ENCODE data around the gene RDH5.

Gene RDH5

DNA sequence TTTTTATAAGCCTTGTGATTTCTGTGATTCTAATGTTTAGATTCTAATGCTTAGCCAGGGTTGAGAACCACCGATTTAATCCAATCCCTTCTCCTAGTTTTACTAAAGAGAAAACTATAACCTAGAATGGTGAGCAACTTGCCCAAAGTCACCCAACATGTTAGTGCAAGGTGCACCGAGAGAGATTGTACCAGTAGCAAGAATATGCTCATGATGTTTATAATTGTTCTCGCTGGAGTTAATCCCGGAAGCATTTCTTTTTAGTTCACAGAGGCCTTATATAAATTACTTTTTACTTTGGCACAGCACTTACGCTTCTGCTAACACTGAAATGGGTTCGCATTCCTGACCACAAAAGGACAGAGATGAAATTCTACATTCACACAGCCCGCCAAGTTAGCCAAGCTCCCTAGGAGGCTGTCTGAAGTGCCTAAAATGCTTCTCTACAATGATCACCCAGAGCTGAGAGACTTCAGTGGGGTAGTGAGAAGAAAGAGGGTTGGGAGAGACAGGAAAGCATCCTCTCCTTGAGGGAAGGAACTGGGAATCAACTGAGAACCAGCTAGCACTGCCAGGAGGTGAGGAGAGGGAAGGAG is 4.9 kb upstream of the RDH5 start:
- DNase-seq, result no peak

DNA sequence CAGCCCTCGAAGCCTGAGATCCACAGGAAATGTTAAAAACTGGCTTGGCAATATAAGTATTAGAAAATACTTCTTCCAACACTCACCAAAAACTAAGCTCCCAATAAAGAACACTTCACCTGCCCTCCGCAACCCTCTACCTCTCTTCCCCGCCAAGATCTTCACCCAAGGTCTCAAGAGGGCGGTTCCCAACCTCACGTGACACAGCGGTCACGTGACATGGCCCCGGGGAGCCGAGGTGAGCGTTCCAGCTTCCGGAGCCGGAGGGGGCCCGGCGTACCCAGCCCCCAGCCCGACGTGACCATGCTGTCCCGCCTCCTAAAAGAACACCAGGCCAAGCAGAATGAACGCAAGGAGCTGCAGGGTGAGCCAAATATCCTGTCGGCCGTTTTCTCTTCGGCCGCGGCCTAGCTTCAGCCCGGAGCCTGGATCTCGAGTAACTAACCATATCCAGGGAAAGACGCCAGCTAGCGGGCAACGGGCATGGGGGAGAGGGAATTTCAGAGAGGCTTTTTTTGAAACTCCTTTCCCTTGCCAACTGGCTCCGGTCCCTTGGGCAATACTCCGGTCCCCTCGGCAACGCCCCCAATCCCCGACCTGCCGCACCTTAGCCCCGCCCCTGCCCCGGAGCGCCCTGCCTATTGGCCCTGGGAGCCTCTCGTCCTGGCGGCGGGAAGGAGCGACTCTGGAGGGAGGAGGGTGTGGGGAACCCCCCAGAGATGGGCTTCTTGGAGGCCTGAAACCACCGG is 4.2 kb upstream of the RDH5 start, which contains the start of gene BLOC1S1:
TSS of gene BLOC1S1 (plus strand) at position 214 of the 749 bp plus-strand sequence. CDS start at position 220, 6 bp downstream.
- DNase-seq, result peak; percentile 97

DNA sequence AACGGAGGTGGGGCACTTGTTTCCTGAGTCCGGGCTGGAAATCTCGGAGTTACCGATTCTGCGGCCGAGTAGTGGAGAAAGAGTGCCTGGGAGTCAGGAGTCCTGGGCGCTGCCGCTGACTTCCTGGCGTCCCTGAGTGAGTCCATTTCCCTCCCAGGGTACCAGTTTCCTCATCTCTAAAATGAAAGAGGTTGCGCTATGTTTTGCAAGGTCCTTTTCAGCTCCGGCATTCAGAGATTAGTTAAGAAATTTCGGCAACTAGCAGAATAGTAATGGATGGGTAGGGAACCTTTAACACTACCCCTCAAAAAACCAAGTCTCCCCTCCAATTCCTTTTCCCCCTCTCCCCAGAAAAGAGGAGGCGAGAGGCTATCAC is 3.6 kb upstream of the RDH5 start:
- no peak for DNase-seq

DNA sequence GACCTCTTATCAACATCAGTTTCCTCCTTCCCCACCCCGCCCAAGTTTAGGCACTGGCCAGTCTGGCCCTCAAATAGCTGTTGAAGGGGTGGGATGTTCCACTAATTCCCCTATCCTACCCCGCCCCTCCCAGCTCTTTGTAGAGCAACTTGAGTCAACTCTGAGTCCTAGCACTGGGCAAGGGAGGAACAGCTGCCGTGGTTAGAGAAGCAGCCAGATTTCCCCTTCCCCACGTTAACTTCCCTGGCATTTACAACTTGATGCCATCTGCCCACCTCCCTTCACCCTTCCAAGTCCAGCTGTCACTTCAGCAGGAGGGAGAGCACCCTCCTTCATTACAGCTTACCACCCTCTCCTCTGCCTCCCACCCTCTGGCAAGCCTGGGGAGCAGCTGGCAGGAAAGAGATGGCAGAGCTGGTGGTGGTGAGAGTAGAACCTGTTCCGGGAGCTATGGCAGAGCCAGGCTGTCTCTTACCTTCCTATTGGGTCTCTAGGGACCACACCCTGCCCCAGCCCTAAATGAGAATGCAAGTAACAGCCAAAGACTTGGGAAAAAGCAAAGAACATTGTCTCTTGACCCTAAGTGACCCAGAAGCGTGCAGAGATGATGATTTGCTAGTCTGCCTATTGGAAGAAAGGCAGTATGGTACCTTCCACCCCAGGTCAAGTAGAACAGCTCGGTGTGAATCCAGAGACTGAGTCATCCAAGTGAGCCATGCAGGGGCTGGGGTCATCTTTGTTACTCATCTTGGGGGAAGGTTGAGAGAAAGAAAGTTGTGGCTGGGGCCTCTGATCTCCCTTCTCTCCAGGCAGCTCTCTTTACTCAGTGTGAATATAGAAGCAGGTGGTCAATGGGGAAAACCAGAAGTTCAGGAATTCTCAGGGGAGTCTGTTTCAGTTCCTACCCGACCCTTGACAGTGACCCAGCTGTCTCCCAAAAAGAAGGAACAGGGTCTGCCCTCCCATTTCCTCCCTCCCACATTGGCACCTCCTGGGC is 2.9 kb upstream of the RDH5 start:
- peak; percentile 72 for DNase-seq

DNA sequence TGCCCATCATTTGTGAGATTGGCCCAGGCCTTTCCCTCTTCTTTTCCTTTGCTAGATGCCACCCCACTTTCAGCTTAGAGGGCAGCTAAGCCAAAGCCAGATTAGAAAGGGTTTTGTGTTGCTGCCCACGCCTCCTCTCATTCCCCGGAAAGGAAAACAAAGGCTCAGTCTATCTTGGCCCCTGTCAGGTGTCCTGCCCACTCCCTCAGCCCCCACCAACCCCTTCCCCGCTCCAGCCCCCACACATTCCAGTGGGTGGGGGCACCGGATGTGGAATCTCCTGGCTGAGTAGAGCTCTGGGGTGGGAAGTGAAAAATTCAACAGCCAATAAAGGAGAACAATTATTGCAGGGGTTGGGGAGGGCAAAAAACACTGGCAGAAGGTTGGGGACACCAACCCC is 2.2 kb upstream of the RDH5 start:
- no peak for DNase-seq

DNA sequence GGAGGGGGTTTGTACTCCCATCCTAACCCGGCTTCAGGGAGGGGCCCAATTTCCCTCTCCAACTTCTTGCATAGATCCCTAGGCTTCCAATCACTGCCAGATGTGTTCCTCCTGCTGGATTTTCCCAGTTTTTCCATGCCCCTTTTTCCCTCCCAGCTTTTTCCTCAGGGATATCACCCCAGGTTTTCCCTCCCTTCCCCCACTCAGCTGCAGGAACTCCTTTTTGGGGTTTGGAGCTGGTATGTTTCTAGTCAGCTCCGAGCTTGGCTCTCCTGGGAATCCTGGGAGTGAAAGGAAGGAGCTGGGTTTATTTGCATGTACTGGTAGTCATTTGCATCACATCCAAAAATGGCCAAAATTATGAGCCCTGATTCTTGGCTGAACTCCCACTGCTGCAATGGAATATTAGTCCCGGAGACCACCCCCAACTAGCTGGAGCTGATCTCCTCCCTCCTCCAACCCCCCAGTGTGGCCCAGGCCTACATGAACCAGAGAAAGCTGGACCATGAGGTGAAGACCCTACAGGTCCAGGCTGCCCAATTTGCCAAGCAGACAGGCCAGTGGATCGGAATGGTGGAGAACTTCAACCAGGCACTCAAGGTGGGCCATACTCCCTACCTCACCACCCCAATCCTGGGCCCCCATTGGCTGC is 1.4 kb upstream of the RDH5 start:
- DNase-seq, result peak; percentile 73

DNA sequence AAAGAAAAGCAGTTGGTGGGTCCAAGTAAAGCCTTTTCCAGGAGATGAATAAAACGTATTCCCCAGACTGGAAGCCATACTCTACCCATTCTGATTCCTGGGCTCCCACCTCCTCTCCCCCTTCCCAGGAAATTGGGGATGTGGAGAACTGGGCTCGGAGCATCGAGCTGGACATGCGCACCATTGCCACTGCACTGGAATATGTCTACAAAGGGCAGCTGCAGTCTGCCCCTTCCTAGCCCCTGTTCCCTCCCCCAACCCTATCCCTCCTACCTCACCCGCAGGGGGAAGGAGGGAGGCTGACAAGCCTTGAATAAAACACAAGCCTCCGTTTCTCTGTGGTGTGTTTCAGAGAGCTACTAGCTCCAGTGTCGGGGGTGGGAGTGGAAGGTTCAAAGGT is 822 bp upstream of the RDH5 start:
- DNase-seq, result no peak

DNA sequence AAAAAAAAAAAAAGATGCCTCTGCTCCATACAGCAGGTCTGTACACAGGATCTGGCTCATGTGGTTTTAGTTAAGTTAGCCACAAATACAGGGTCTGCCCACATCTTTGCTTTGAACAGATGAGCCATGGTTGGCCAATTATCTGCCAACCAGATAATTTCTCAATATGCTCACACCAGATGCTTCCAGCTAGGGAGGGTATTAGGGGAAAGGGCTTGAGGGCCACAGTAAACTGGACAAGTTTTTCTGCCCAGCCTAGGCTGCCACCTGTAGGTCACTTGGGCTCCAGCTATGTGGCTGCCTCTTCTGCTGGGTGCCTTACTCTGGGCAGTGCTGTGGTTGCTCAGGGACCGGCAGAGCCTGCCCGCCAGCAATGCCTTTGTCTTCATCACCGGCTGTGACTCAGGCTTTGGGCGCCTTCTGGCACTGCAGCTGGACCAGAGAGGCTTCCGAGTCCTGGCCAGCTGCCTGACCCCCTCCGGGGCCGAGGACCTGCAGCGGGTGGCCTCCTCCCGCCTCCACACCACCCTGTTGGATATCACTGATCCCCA is 776 bp downstream of the RDH5 start:
- DNase-seq, result peak; percentile 85

DNA sequence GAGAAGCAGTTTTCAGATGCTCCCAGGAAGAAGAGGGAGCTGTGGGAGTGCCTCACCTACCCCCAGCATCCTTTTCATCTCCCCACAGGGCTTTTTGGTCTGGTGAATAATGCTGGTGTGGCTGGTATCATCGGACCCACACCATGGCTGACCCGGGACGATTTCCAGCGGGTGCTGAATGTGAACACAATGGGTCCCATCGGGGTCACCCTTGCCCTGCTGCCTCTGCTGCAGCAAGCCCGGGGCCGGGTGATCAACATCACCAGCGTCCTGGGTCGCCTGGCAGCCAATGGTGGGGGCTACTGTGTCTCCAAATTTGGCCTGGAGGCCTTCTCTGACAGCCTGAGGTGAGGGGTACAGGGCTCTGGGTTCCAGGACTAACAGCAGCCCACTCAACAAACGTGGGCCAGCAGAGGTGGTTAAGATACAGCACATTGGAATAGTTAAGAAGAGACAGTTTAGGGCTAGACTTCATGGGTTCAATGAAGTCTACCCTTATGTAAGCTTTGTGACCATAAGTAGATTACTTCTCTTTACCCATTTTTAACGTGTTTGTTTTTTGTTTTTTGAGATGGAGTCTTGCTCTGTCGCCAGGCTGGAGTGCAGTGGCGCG is 1.5 kb downstream of the RDH5 start:
- no peak for DNase-seq

DNA sequence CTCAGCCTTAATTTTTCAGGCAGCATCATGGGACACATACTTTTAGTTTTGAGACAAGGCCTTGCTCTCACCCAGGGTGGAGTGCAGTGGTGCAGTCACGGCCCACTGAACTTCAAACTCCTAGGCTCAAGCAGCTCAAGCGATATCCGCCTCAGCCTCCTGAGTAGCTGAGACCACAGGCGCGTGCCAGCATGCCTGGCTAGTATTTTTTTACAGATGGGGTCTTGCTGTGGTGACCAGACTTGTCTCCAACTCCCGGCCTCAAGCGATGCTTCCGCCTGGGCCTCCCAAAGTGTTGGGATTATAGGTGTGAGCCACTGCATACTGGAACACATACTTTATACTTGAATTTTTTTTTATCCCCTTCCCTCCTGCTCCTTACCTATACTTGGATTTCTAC is 2.8 kb downstream of the RDH5 start:
- no peak for DNase-seq

DNA sequence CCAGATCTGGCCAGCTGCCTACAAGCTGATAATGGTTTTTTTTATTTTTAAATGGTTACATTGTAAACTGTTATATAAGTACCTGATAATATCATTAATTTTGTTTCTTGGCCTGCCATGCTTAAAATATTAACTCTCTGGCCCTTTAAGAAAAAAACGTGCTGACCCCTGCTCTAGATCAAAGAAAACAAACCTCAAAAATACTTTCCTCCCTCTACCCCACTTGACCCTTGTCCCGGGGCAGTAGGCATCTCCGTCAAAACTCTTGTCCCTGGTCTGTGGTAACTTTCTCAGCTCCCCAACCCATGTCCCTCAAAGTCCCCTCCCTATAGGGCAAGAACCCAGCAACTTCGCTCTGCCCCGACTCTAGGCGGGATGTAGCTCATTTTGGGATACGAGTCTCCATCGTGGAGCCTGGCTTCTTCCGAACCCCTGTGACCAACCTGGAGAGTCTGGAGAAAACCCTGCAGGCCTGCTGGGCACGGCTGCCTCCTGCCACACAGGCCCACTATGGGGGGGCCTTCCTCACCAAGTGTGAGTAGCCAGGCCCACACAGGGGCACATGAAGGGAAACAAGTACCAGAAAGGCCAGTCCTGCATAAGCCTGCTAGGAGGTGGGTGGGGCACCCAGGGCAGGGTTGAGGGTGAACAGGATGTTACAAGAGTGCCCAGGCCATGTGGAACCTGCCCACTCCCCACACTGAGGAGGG is 3.5 kb downstream of the RDH5 start:
- DNase-seq, result no peak

DNA sequence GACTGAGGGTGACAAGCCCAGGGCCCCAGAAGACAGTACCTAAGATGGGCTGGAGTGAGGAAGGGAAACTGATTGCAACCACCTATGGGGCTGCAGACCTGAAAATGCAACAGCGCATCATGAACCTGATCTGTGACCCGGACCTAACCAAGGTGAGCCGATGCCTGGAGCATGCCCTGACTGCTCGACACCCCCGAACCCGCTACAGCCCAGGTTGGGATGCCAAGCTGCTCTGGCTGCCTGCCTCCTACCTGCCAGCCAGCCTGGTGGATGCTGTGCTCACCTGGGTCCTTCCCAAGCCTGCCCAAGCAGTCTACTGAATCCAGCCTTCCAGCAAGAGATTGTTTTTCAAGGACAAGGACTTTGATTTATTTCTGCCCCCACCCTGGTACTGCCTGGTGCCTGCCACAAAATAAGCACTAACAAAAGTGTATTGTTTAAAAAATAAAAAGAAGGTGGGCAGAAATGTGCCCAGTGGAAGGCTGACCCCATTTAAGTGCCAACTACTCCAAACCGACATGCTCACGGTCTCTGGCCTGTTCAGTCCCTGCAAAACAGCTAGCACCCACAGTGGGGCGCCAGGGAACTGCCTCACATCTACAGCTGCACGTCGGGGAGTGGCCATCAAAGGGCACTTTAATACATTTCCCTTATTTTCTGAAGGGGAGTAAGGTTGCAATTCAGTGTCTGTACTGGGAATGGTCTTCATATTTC is 4.2 kb downstream of the RDH5 start:
- DNase-seq, result peak; percentile 59

DNA sequence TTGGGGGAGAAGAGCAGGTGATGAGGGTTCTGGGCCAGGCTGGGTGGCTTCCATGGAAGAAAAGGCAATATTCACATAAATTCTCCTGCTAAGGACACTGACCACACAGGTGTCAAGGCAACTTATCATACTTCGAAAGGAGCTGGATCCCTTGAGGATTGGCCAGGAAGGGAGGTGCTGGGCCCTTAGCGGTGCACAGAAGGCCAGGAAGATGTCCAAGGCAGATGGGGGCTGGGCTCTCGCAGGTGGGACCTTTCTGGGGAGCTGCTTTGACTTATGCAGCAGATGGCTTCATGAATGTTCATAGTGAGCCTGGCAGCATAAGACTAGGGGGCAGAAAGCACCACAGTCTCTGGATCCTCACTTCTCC is 4.7 kb downstream of the RDH5 start:
- DNase-seq, result no peak

DNA sequence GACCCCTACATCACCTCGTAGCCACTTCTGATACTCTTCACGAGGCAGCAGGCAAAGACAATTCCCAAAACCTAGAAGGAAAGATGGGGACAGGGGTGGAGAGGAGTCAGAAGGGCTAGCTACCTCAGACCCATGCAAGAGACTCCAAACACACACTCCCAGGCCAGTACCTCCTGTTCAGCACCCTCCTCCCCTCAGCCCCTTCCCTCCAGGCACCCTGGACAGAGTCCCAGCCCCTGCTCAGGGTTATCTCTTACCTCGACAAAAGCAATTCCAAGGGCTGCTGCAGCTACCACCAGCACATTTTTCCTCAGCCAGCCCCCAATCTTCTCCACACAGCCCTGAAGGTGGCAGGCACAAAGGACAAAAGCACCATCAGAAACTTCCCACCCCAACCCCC is 5.4 kb downstream of the RDH5 start:
- DNase-seq, result no peak

DNA sequence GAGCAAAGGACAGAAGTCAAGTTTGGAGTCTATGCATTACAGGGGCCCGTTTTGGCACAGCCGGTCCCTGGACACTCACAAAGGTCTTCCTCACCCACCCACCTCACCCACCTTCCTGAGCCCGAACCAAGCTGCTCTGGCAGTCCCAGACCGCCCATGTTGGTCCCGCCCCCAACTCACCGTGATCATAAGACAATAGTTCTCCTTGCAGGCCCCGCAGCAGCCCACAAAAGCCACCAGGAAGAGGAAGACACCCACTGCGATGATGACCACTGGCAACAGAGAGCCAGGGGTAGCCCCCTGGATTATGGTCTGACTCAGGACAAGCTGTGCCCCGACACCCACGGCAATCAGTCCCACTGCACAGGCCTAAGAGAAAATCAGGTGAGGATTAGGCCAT is 6.8 kb downstream of the RDH5 start:
- no peak for DNase-seq

DNA sequence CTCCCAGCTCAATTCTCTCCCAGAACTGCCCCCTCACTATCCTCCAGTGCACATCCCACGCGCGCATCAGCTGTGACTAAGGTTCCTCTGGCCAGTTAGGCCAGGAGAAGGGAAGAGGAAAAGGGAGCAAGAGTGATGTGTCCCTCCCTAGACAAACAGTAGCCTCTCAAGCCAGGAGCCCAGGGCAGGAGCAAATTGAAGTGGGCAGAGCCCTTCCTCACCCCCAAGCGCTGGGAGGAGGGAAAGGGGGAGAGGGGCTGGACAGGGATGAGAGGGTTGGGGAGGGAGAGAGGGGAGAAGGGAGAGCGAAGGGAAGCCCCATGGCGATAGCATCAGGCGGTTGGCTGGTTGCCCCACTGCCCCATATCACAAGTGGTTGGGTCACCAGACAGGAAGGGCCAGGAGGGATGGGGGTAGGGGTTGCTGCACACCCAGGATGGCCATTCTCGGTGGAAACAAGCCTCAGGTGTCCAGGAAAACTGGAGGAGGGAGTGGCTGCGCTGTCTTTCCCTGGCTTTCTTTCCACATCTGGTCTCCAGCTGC is 7.5 kb downstream of the RDH5 start:
- DNase-seq, result no peak

DNA sequence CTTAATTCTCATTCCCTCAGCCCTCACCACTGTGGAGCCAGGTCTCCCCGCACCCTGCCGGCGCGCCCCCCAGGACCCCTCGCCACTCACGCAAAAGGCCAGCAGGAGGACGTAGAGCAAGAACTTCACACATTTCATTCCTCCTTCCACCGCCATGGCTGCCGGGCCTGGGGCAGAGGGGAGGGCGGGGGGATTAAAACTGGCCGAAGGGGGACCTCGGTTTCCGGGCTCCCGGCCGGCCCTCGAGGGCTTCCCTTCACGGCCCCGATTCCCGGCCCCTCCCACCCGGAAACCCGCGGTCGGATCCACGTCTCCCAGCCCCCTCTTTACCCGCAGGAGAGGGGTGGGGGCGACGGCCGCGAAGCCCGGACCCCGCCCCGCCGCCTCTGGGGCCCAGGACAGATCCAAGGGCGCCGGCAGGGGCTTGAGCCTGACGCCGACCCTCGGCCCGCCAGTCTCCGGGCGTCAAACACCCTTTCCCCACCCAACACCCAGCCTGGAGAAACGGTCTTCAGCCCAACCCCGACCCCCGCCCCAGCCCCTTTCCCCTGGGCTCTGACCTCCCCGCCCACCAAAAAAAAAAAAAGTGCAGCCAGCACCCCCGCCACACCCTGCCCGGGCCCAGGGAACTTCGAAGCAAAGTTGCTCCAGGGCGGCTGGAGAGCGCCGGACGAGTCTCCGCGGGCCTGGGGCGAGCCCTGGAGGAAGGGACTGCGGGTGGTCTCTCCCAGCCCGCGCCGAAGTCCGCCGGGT is 8.2 kb downstream of the RDH5 start:
- peak; percentile 72 for DNase-seq

DNA sequence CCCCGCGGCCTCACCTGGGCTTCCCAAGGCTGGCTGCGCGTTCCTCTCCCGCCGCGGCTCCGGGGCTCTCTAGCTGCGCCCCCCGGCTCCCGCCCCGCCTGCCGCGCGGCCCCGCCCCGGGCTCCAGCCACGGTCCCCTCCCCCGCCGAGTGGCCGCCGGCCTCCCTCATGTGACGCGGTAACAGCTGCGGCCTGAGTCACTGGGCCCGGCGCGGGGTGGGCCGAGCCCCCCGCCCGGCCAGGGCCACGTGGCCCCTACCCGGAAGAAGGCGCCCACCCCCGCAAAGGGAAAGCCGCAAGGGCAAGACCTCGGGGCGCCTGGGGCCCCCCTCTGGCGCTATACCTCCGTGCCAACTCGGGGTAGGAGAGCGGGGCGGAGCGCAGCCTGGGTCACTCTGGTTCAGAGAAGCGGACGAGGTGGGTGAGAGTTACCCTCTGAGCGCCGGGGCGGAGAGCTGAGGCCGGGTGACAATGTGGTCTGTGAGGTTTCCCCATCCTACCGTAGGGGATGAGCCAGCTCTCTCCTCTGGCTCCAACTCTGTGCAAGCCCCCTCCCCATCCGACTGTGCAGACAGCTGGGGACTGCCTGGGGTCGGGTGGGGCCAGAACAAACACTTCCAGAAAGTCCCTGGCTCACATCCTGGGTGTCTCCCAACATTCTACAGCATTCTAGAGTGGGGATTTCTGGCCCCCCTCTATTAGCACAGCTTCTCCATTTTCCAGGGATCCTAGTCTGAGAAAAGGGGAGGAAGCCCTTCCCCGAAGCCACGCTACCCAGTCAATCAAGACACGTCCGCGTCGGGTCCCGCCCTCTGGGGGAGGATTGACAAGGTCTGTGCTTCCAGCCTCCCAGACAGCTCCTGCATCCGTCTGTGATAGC is 9.0 kb downstream of the RDH5 start, which contains the start of gene CD63:
TSS of gene CD63 (minus strand) at position 71 of the 880 bp plus-strand sequence. CDS start 668 bp downstream, outside the sequence.
- peak; percentile 95 for DNase-seq

All from fibroblast of skin of right quadriceps (primary cell).